Gastroesophageal sphincter (tissue), 3 donors: ENCODE measurements around the gene NEDD8.

Experiments
- CTCF ChIP-seq, 4 experiments: fragments of 200-600 bp in 2 of 4; fragments of 450-650 bp in 2 of 4; sonication (generic) in 1 of 4; IDR thresholded peaks; one replicate each; pipeline ENCODE4 v1.5.1; 2017 to 2019; ENCODE audit warnings: antibody characterized with exemption in 4 of 4, mild to moderate bottlenecking in 2 of 4, moderate library complexity in 2 of 4
- EP300 ChIP-seq: sonication (generic); formaldehyde crosslinking; IDR thresholded peaks from one replicate; pipeline ENCODE4 v1.6.1; 2017; ENCODE audit warnings: antibody characterized with exemption, mild to moderate bottlenecking
- POLR2A ChIP-seq, 2 donors: fragments of 450-650 bp; IDR thresholded peaks; one replicate each; pipeline ENCODE4 v1.6.1; 2017; ENCODE audit warnings: antibody characterized with exemption in 2 of 2, mild to moderate bottlenecking in 2 of 2, moderate library complexity in 1 of 2

GRCh38 chr14:24255931-24256711, 24.0 kb upstream of the NEDD8 start:
- TF ChIP-seq POLR2A (IDR thresholded peaks at IDR 0.05) (no peak), CTCF (IDR thresholded peaks at IDR 0.05) (no peak), EP300 (no peak)
